Measurements from ENCODE around the gene EIF1B. TPM values are rescaled to one million over a fixed set of nuclear protein-coding genes. Genes with fewer than 3 reads are reported as not detected.

EIF1B gene
- total RNA-seq, 1 donor from 2014 or later = 10.4 TPM

DNA sequence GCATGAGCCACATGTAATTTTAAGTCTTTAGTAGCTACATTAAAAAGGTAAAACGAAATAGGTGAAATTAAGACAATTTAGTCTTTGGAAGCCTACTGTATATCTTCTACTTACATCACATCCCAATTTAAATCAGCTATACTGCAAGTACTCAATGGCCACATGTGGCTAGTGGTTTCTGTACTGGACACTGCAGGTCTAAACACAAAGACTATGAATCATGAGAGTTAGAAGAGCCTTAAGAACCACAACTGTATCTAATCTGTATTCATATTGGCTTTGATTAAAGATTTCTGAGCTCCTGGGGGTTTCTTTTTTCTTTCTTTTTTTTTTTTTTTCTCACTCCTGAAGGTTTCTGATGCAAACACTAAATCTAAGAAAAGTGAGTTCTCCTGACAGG is 2.3 kb upstream of the EIF1B start:
- TF ChIP-seq, protein P1, sequence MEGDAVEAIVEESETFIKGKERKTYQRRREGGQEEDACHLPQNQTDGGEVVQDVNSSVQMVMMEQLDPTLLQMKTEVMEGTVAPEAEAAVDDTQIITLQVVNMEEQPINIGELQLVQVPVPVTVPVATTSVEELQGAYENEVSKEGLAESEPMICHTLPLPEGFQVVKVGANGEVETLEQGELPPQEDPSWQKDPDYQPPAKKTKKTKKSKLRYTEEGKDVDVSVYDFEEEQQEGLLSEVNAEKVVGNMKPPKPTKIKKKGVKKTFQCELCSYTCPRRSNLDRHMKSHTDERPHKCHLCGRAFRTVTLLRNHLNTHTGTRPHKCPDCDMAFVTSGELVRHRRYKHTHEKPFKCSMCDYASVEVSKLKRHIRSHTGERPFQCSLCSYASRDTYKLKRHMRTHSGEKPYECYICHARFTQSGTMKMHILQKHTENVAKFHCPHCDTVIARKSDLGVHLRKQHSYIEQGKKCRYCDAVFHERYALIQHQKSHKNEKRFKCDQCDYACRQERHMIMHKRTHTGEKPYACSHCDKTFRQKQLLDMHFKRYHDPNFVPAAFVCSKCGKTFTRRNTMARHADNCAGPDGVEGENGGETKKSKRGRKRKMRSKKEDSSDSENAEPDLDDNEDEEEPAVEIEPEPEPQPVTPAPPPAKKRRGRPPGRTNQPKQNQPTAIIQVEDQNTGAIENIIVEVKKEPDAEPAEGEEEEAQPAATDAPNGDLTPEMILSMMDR (conservative IDR thresholded peaks at IDR 0.05; ENCODE audit: low read depth, low read length) = no peak
- no peak for DNase-seq (ENCODE audit: low read depth)
- H3K4me3 ChIP-seq (ENCODE audit: low read depth, low read length) = no peak overlapping the region

DNA sequence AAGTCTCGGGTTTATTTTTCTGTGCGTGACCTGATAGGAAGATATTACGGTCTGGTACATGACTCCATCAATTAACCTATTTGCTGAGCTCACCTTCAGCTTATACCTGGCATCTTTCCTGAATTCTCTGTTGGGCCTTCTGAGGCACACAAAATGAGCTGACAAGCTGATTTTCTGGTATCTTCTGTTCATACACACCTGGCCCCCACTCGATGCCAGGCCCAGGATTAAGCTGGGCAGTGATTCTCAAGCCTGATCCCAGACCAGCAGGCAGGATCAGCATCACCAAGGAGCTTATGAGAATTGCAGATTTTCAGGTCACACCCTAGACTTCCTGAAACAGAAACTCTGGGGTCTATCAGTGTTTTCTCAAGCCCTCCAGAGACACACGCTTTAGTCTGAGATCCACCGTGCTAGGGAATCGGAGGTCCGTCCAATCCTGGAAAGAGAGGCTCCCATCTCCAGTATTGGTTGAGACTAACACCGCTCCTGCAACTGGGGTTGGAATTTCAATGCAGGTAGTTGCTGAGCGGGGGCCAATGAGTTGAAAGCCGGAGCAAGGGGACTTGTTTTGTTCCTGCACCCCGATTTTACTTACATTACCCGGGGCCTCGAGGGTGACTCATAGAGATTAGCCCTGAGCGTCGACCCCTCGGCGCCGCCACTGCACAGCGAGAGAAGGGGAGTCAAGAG is 636 bp upstream of the EIF1B start:
- TF ChIP-seq, protein P1 (conservative IDR thresholded peaks at IDR 0.05; ENCODE audit: low read depth, low read length) = no peak
- no peak for DNase-seq (ENCODE audit: low read depth)
- peak overlapping the region; percentile 92 for H3K4me3 ChIP-seq (ENCODE audit: low read depth, low read length)

DNA sequence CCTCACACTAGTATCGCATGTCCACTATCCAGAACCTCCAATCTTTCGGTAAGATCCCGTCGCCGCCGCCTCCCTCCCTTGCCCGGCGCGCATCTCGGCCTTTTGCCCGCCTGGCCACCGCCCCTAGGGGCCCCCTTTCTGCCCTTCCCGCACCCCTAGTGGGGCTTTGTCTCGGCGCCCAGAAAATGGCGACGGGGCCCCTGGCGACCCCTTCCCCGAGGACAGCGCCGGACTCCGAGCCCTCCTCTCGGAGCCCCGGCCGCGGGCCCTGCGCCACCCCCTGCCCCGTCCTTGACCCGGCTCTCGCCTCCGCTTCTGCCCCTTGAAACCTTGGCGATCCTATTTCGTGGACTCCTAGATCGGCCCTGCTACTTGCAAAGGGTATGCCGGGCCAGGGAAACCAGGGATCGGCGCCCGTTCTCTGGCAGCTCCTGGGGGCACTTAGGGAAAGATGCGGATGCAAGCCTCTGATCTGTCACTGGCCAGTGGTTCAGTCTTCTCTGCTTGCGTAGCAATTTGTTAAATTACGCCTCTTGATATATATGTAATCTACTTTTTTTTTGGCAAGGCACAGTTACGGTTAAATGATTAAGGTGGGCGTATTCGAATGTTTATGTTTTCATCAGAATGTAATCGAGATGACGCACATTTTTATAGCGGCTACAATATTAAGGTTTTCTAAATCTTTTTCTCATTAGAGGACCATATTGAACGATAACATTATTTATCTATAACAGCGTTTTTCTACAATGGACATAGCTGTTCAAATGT is 603 bp downstream of the EIF1B start:
- DNase-seq (ENCODE audit: low read depth) = no peak
- H3K4me3 ChIP-seq (ENCODE audit: low read depth, low read length) = peak overlapping the region; percentile 92
- TF ChIP-seq, protein P1 (conservative IDR thresholded peaks at IDR 0.05; ENCODE audit: low read depth, low read length) = no peak

DNA sequence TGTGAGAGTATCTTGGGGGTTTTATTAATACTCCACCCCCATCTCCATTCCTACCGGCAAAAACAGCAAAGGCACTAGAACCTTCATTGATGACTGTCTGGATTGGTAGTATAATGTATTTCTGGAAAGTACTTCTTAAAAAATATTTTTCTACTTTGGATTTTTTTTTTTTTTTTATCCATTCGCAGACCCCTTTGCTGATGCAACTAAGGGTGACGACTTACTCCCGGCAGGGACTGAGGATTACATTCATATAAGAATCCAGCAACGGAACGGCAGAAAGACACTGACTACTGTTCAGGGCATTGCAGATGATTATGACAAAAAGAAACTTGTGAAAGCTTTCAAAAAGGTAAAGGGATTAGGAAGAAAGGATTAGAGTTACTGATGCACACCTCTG is 1.2 kb downstream of the EIF1B start:
- no peak for DNase-seq (ENCODE audit: low read depth)
- H3K4me3 ChIP-seq (ENCODE audit: low read depth, low read length) = peak overlapping the region; percentile 92
- TF ChIP-seq, protein P1 (conservative IDR thresholded peaks at IDR 0.05; ENCODE audit: low read depth, low read length) = no peak

DNA sequence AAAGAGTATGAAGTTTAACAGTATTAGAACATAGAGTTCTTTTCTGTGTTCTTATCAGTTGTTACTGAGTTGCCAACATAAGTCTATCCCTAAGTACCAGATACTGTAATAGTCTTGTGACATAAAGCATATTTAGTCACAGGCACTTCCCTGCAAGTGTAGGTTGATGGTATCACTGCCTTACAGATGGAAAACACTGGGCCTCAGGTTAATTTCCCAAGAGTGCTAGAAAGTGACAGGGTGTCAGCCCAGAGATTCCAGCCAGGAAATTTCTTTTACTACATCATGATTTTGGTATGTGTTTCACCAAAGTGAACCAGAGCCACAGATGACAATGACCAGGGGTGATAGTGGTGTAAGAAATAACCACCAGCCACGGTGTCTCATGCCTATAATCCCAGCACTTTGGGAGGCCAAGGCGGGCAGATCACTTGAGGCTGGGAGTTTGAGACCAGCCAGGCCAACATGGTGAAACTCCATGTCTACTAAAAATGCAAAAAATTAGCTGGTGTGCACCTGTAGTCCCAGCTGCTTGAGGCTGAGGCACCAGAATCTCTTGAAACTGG is 3.2 kb downstream of the EIF1B start:
- DNase-seq (ENCODE audit: low read depth) = no peak
- TF ChIP-seq, protein P1 (conservative IDR thresholded peaks at IDR 0.05; ENCODE audit: low read depth, low read length) = no peak
- no peak overlapping the region for H3K4me3 ChIP-seq (ENCODE audit: low read depth, low read length)

DNA sequence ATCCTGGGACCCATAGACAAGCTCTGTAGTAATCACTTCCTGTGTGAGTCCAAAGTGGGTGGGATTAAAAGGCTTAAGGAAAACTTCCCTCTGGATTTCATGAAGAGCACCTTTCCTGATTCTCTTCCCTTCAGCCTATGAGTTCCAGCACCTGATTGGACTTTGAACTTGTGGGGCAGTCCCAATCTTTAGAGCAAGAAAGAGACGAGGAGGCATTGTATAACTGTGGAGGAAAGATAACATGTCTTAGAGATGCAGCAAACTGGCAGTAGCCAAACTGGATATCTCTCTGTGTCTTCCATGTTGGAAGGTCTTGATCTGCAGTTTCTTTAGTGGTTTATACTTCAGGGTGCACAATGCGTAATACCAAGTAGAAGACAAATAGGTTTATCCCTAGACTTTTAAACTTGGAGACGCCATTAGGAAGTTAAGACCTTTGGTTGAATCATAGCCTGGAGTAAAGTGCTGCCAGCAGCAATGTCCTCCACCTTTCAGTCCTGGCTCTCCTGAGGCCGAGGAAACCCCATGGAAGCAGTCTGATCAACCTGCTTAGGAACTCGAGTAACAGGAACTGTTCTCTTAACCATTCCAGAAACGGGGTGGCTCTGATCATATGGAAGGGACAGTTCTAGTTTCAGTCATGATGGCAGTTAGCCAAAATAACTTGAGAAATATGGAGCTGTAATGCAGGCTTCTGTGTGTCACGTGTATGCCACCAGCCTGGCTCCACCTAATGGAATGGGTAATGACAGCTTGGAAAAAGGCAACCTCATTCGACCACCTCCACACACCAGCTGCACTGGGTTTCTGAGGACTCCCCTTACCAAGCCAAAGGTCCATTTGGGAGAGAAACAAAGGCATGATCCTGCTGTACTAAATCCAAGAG is 4.7 kb downstream of the EIF1B start:
- TF ChIP-seq, protein P1 (conservative IDR thresholded peaks at IDR 0.05; ENCODE audit: low read depth, low read length) = no peak
- no peak for DNase-seq (ENCODE audit: low read depth)
- H3K4me3 ChIP-seq (ENCODE audit: low read depth, low read length) = no peak overlapping the region
